H1 (cell line): ENCODE measurements around the gene ORC3. TPM values are rescaled to one million over a fixed set of nuclear protein-coding genes. Genes with fewer than 3 reads are reported as not detected.
"Not testable (repeated sequence)": the region's sequence is repeated elsewhere in the genome, so short reads cannot be mapped to it uniquely, and the experiment has no call there.

ENCODE experiments used
- CTCF ChIA-PET: fragments of 300-600 bp; sonication (Branson Sonifier 250); formaldehyde crosslinking; loops from one replicate; lab custom pipeline; 2021; ENCODE audit not compliant: partially characterized antibody; lab: Charles Lee
- POLR2A ChIA-PET: fragments of 300-600 bp; sonication (Branson Sonifier 250); formaldehyde crosslinking; loops from one replicate; lab custom pipeline; 2021; ENCODE audit warnings: inconsistent platforms; ENCODE audit not compliant: partially characterized antibody; lab: Charles Lee
- DNase-seq, 2 experiments: peaks; one replicate each; pipeline versions ENCODE4 v3.0.0 to v3.0.0-alpha.2; 2010 to 2022; ENCODE audit warnings: low spot score in 2 of 2, low read depth in 1 of 2, mixed read lengths in 1 of 2
- FAIRE-seq: peaks from 2 replicates; lab custom pipeline; 2011; peaks lifted over from hg19 to GRCh38; lab: Jason Lieb, UNC
- H2AFZ ChIP-seq: 2 replicates; pipeline ENCODE4 v1.8.1; 2012; ENCODE audit warnings: low read length, inconsistent platforms
- H2AK5ac ChIP-seq: 2 replicates; pipeline ENCODE4 v1.6.1; 2013; ENCODE audit warnings: low read depth, low read length
- H2BK120ac ChIP-seq: replicated peaks from 2 replicates; pipeline ENCODE3; 2013; ENCODE audit warnings: low read depth, low read length, inconsistent platforms
- H2BK12ac ChIP-seq: 2 replicates; pipeline ENCODE4 v1.6.1; 2013; ENCODE audit warnings: low read depth, low read length
- H2BK15ac ChIP-seq: 2 replicates; pipeline ENCODE4 v1.6.1; 2013; ENCODE audit warnings: low read length
- H2BK20ac ChIP-seq: 2 replicates; pipeline ENCODE4 v1.6.1; 2013; ENCODE audit warnings: low read length
- H2BK5ac ChIP-seq: 2 replicates; pipeline ENCODE4 v1.6.1; 2013; ENCODE audit warnings: low read depth, low read length
- H3K14ac ChIP-seq: 2 replicates; pipeline ENCODE4 v1.6.1; 2013; ENCODE audit warnings: inconsistent platforms; ENCODE audit not compliant: insufficient read length
- H3K18ac ChIP-seq: 2 replicates; pipeline ENCODE4 v1.6.1; 2013; ENCODE audit warnings: low read length; ENCODE audit errors: extremely low read depth
- H3K23ac ChIP-seq: 2 replicates; pipeline ENCODE4 v1.6.1; 2013; ENCODE audit warnings: inconsistent platforms; ENCODE audit not compliant: insufficient read length
- H3K23me2 ChIP-seq: 2 replicates; pipeline ENCODE4 v1.6.1; 2013; ENCODE audit warnings: low read depth, low read length
- H3K27ac ChIP-seq: 2 replicates; pipeline ENCODE4 v1.6.1; 2011; ENCODE audit warnings: low read depth, low read length, inconsistent platforms
- H3K27me3 ChIP-seq, 4 experiments: replicated peaks in 1 of 4; 1 replicate in 1 of 4; 2 replicates in 3 of 4; pipeline versions ENCODE4 v1.6.1 to v1.8.1; 2011 to 2013; ENCODE audit warnings: low read length in 3 of 4, mild to moderate bottlenecking in 3 of 4, inconsistent platforms in 2 of 4, mixed read lengths in 2 of 4, moderate library complexity in 1 of 4; ENCODE audit not compliant: control insufficient read depth in 3 of 4, insufficient read depth in 3 of 4; ENCODE audit errors: extremely low read depth in 1 of 4
- H3K36me3 ChIP-seq, 4 experiments: 2 replicates each; pipeline versions ENCODE4 v1.6.1 to v1.8.1; 2011 to 2013; ENCODE audit warnings: mild to moderate bottlenecking in 4 of 4, low read length in 3 of 4, moderate library complexity in 2 of 4, control low read depth in 1 of 4, inconsistent platforms in 1 of 4; ENCODE audit not compliant: insufficient read depth in 4 of 4, control insufficient read depth in 2 of 4
- H3K4ac ChIP-seq: replicated peaks from 2 replicates; pipeline ENCODE3; 2013; ENCODE audit warnings: low read length, low read depth, mixed read lengths, inconsistent platforms; ENCODE audit not compliant: insufficient read length
- H3K4me1 ChIP-seq, 4 experiments: replicated peaks in 1 of 4; 1 replicate in 1 of 4; 2 replicates in 3 of 4; pipeline versions ENCODE4 v1.6.1 to v1.8.1; 2011 to 2013; ENCODE audit warnings: low read length in 3 of 4, inconsistent platforms in 2 of 4, mixed read lengths in 1 of 4; ENCODE audit not compliant: insufficient read depth in 4 of 4, control insufficient read depth in 3 of 4
- H3K4me2 ChIP-seq, 2 experiments: 2 replicates each; pipeline versions ENCODE4 v1.6.1 to v1.8.1; 2011 to 2013; ENCODE audit warnings: low read depth in 2 of 2, low read length in 2 of 2, control low read depth in 1 of 2, inconsistent platforms in 1 of 2, mild to moderate bottlenecking in 1 of 2; ENCODE audit not compliant: insufficient read depth in 1 of 2
- H3K4me3 ChIP-seq, 4 experiments: fragments of 200-600, 300-600 bp in 1 of 4; sonication (generic), shearing (Covaris generic), sonication (Bioruptor Twin) in 1 of 4; 2 replicates each; pipeline versions ENCODE4 v1.5.1 to v1.8.1; 2011 to 2016; ENCODE audit warnings: low read length in 4 of 4, low read depth in 3 of 4, control low read depth in 2 of 4, inconsistent platforms in 2 of 4, mild to moderate bottlenecking in 2 of 4, mixed read lengths in 1 of 4, moderate library complexity in 1 of 4; ENCODE audit not compliant: insufficient read depth in 2 of 4; ENCODE audit errors: extremely low read depth in 1 of 4
- H3K56ac ChIP-seq: replicated peaks from 2 replicates; pipeline ENCODE3; 2013; ENCODE audit warnings: low read depth, mild to moderate bottlenecking, mixed read lengths, low read length, inconsistent platforms; ENCODE audit not compliant: insufficient read length
- H3K79me1 ChIP-seq: 2 replicates; pipeline ENCODE4 v1.6.1; 2013; ENCODE audit warnings: low read depth, low read length, control low read depth
- H3K79me2 ChIP-seq, 2 experiments: 2 replicates each; pipeline versions ENCODE4 v1.6.1 to v1.8.1; 2012 to 2013; ENCODE audit warnings: low read length in 2 of 2, mild to moderate bottlenecking in 2 of 2, inconsistent platforms in 1 of 2; ENCODE audit not compliant: insufficient read depth in 2 of 2, control insufficient read depth in 1 of 2
- H3K9ac ChIP-seq, 4 experiments: replicated peaks in 1 of 4; 1 replicate in 1 of 4; 2 replicates in 3 of 4; pipeline versions ENCODE4 v1.6.1 to v1.8.1; 2011 to 2013; ENCODE audit warnings: low read depth in 3 of 4, low read length in 3 of 4, control low read depth in 2 of 4, mild to moderate bottlenecking in 2 of 4, moderate library complexity in 2 of 4, inconsistent platforms in 1 of 4; ENCODE audit errors: extremely low read depth in 1 of 4
- H3K9me3 ChIP-seq, 2 experiments: 2 replicates each; pipeline versions ENCODE4 v1.6.1 to v1.8.1; 2012 to 2013; ENCODE audit warnings: mild to moderate bottlenecking in 2 of 2, moderate library complexity in 2 of 2, control low read depth in 1 of 2, inconsistent platforms in 1 of 2, low read depth in 1 of 2, low read length in 1 of 2, mixed read lengths in 1 of 2; ENCODE audit not compliant: insufficient read depth in 2 of 2
- H4K20me1 ChIP-seq, 2 experiments: replicated peaks in 1 of 2; 2 replicates each; pipeline versions ENCODE3 to v1.8.1; 2011 to 2013; ENCODE audit warnings: inconsistent platforms in 2 of 2, low read length in 2 of 2, mild to moderate bottlenecking in 1 of 2; ENCODE audit not compliant: insufficient read depth in 2 of 2, control insufficient read depth in 1 of 2
- H4K5ac ChIP-seq: 2 replicates; pipeline ENCODE4 v1.6.1; 2013; ENCODE audit warnings: low read length, low read depth, mixed read lengths, inconsistent platforms; ENCODE audit not compliant: insufficient read length
- H4K8ac ChIP-seq: 2 replicates; pipeline ENCODE4 v1.8.0; 2013; ENCODE audit warnings: mild to moderate bottlenecking, moderate library complexity, low read length, inconsistent platforms; ENCODE audit not compliant: insufficient read depth; ENCODE audit errors: extremely low read depth
- H4K91ac ChIP-seq: replicated peaks from 2 replicates; pipeline ENCODE3; 2013; ENCODE audit warnings: low read length, mixed read lengths, inconsistent platforms; ENCODE audit not compliant: insufficient read length
- WGBS, 2 experiments: shearing (Covaris generic) in 1 of 2; methylation state at CpG; one replicate each; pipeline versions ENCODE4 v1.1.6 to v1.1.7; 2013 to 2015; ENCODE audit warnings: low lambda C conversion rate in 2 of 2, mixed read lengths in 2 of 2, inconsistent platforms in 1 of 2, low coverage in 1 of 2, missing lambda C conversion rate in 1 of 2; ENCODE audit not compliant: insufficient replicate concordance in 2 of 2, insufficient coverage in 1 of 2, insufficient read length in 1 of 2; ENCODE audit errors: extremely low coverage in 1 of 2, missing lambda C conversion rate in 1 of 2; 5-methylcytosine and 5-hydroxymethylcytosine counted together
- polyA plus RNA-seq, 7 experiments: library from polyadenylated mRNA; depleted of rRNA in 3 of 7; stranded (reverse) in 5 of 7; unstranded in 2 of 7; fragments of >200 nt in 5 of 7; fragments of 200-250 nt in 2 of 7; gene quantifications; 1 replicate in 5 of 7; 2 replicates in 1 of 7; 4 replicates in 1 of 7; pipeline versions ENCODE4 v1.2.1 to v1.2.3, GENCODE V29; 2011 to 2013; ENCODE audit warnings: missing spikeins in 2 of 7, mixed read lengths in 2 of 7
- total RNA-seq: library from RNA; stranded (reverse); fragmentation: NEBNext Ultra II Directional; extraction: Animal tissue kit (Norgen Biotek cat#: 25700); gene quantifications from 2 replicates; pipeline ENCODE4 v1.2.1, GENCODE V29; 2021

ORC3 gene
- total and polyA plus RNA-seq, 2 of the 8 experiments (the other 6 are each of a cell fraction or from before 2014, with no cell fraction given) = 35.9 to 60.9 TPM

DNA sequence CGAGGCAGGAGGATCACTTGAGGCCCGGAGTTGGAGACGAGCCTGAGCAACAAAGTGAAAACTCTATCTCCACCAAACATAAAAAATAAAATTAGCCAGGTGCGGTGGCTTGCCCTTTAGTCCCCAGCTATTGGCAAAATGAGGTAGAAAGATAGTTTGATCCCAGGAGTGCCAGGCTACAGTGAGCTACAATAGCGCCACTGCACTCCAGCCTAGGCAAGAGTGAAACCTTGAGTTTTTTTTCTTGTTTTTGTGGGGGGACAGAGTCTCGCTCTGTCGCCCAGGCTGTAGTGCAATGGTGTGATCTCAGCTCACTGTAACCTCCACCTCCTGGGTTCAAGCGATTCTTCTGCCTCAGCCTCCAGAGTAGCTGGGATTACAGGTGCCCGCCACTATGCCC, 98.0 kb downstream of the ORC3 start:
- 91% methylated on average over 9 of the region's 9 CpGs; no CpG with 5 or more reads in 1 of the 2 experiments for WGBS, 2 experiments
- not testable (repeated sequence) for H2BK20ac ChIP-seq, H2AK5ac ChIP-seq, H2BK5ac ChIP-seq, H3K9ac ChIP-seq, DNase-seq, H3K14ac ChIP-seq, H3K23ac ChIP-seq, H3K4me1 ChIP-seq, H3K9me3 ChIP-seq, H3K79me1 ChIP-seq, H3K4me2 ChIP-seq, H3K4me3 ChIP-seq, H4K8ac ChIP-seq, H2AFZ ChIP-seq, H3K36me3 ChIP-seq, H4K91ac ChIP-seq, H2BK15ac ChIP-seq, H2BK120ac ChIP-seq, H2BK12ac ChIP-seq, H3K18ac ChIP-seq, H4K5ac ChIP-seq, H3K4ac ChIP-seq, H3K23me2 ChIP-seq, H3K27me3 ChIP-seq, H3K56ac ChIP-seq, FAIRE-seq, H3K27ac ChIP-seq
- H3K79me2 ChIP-seq = peaks cover 47 to 100% of the 10 kb centered on the region in 2 experiments
- CTCF ChIA-PET = interaction anchor here (1.2 kb wide), 1 partner anchor 10 kb away, joined by 3 read pairs; no protein-coding TSS in a partner anchor
- peaks cover 17 to 20% of the 10 kb centered on the region in 2 experiments for H4K20me1 ChIP-seq
- POLR2A ChIA-PET = interaction anchor here (1.5 to 2.6 kb wide), 2 partner anchors 11 to 14 kb away, joined by 7 to 11 read pairs; partner anchors contain the start of gene AKIRIN2
